SK-N-MC (cell line): ENCODE measurements around the gene SEMA5A.

Source experiments
- EZH2 ChIP-seq: fragments of 200-600 bp; sonication (generic); IDR thresholded peaks from one replicate; pipeline ENCODE4 v1.6.1; 2017; ENCODE audit warnings: antibody characterized with exemption
- FOXP2 ChIP-seq: optimal IDR thresholded peaks from 2 replicates; pipeline ENCODE3; 2011; ENCODE audit warnings: mild to moderate bottlenecking, moderate library complexity; ENCODE audit not compliant: insufficient read depth; ENCODE audit errors: extremely low read length, control extremely low read depth
- POLR2AphosphoS5 ChIP-seq: IDR thresholded peaks from 2 replicates; pipeline ENCODE4 v1.6.1; 2012; ENCODE audit warnings: mild to moderate bottlenecking, low read depth, low read length, borderline replicate concordance

- no peak for TF ChIP-seq EZH2
- no peak for TF ChIP-seq POLR2AphosphoS5
- no peak for TF ChIP-seq FOXP2
Measured at GRCh38 chr5:9239626-9240025, 306.2 kb downstream of the SEMA5A start.
